Amygdala (tissue), 56 donors: ENCODE measurements around the gene LRP2.
"Not testable (repeated sequence)": the region's sequence is repeated elsewhere in the genome, so short reads cannot be mapped to it uniquely, and the experiment has no call there.

Source experiments
- DNase-seq, 56 donors: peaks; one replicate each; lab custom pipeline; 2025; lab: John Stamatoyannopoulos, UW

Gene LRP2

GRCh38 chr2:169303579-169304305, 58.6 kb downstream of the LRP2 start:
- DNase-seq: no peak

DNA sequence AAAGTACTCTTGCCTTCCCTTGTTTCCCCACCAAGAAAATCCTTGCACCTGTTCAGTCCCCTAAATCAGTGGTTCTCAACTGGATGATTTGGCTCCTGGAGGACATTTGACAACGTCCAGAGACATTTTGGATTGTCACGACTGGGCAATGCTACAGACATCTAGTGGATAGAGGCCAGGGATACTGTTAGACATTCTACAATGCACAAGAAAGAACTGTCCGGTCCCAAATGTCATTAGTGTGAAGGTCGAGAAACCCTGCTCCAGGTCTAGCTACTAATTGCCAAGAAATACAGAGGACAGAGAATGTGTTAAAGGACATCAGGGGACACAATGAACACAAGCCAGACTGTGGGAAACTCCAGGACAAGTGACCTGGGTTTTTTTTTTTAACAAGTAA, 60.0 kb downstream of the LRP2 start:
- DNase-seq: no peak

DNA sequence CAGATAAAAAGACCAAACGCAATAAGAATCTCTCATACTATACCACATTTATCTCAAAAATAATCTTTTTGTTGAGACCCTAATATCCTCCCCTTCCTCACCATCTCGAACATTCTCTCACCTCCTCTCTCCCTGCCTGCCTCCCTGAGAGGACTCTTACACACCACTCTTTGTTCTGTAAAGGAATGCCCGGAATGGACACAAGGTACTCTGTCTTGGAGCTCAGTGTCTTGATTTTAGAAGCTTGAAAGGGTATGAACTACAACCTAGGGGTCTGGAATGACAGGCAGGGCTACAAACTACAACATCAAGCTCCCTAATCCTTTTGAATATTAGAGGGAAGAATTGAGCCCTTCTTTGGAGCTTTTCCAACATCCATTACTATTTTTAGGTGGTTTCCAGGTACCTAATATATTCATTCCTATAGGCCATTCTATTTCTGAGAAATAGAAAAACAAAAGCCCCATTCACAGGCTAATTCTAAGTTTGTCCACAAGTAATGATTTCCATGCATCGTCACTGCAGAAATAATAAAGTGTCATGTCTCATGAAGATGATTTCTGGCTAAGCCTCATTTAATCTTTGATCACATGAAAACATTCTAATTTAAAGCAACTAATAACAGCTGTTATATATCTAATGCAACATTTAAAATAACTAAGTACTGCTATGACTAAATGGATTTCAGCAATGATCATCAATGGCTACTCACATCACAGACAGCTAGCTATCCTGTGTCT, 60.6 kb downstream of the LRP2 start:
- no peak for DNase-seq

- DNase-seq: no peak
Measured at GRCh38 chr2:169300636-169301530, 61.5 kb downstream of the LRP2 start.

DNA sequence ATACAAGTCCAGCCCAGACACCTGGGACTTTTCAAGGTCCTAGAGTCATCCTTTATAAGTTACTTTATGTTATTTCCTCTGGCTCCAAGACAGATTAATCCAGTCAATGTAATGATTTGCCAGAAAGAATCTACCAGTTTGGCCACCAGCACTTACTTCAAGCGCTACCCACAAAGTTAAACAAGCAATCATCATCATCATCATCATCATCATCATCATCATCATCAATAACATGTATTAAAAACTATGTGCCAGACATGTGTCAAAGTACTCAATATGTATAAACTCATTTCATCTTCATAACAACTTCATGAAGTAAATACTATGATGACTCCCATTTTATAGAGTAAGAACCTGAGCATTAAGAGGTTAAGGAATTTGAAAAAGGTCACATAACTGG, 64.3 kb downstream of the LRP2 start:
- DNase-seq: no peak

DNA sequence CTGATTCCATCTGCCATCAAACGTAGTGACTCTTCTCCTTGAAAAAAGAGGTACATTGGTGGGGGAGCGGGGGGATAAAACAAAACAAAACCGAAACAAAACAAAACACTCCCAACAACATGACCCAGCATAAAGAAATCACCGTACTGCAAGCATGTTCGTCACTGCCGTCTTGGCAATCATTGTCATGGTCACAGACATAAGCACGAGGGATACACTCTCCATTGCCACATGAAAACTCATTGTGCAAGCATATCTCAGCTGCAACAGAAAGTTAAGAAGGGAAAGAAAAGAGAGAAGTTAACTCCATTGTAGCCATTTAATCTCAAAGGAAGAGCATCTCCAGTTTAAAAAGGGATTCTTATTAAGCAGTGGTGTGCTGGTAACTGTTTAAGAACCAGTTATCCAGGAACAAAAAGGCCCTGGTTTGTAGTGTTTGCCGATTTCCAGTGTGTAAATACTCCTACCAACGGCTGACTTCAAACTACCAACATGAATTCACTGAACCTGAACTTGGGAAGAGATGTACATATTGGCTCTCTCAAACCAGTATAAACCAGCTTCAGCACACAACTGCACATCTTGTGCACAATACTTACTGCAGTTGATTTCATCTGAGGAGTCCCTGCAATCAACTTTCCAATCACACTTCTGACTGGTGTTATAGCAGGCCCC, 68.2 kb downstream of the LRP2 start:
- no peak for DNase-seq

DNA sequence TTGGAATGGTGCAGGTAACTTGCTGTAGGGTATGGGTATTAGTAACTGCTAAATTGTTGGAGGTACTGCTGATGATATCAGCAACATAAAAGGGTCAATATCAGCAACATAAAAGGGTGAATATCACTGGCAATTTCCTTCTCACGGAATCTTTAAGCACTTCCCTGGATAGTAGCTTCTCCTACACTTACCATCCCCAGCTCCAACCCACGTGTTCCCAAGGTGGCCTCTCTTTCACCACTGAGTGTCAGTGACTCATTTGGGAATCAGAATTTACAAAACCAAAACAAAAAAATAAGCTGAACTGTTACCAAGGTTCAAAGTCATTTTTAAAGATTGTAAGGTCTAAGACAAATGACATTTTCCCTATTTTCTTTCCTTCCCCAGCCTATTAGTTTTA, 70.8 kb downstream of the LRP2 start:
- no peak for DNase-seq

DNA sequence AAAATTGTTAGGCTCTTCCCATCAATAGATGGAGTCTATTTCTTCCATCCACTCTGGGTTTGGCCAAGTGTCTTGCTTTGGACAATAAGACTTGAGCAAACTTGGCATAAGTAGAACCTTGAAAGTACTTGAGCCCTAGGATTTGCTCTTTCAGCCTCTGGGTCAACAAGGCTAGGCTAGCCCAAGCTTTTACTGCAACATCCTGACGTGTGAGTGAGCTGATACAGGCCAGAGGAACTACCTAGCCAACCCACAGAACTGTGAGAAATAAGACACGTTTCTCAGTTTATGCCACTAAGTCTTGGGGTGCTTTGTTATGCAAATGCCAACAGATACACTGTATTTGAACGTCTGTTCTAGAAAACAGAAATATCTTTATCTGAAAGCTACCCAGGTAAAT, 71.9 kb downstream of the LRP2 start:
- DNase-seq: no peak

GRCh38 chr2:169287666-169288065, 74.7 kb downstream of the LRP2 start:
- DNase-seq: no peak

- no peak for DNase-seq
Measured at GRCh38 chr2:169286624-169287231, 75.6 kb downstream of the LRP2 start.

GRCh38 chr2:169285531-169286235, 76.7 kb downstream of the LRP2 start:
- DNase-seq: peak in 1 of 56 donors; percentile 15

- no peak for DNase-seq
Measured at GRCh38 chr2:169280502-169280901, 81.8 kb downstream of the LRP2 start.

DNA sequence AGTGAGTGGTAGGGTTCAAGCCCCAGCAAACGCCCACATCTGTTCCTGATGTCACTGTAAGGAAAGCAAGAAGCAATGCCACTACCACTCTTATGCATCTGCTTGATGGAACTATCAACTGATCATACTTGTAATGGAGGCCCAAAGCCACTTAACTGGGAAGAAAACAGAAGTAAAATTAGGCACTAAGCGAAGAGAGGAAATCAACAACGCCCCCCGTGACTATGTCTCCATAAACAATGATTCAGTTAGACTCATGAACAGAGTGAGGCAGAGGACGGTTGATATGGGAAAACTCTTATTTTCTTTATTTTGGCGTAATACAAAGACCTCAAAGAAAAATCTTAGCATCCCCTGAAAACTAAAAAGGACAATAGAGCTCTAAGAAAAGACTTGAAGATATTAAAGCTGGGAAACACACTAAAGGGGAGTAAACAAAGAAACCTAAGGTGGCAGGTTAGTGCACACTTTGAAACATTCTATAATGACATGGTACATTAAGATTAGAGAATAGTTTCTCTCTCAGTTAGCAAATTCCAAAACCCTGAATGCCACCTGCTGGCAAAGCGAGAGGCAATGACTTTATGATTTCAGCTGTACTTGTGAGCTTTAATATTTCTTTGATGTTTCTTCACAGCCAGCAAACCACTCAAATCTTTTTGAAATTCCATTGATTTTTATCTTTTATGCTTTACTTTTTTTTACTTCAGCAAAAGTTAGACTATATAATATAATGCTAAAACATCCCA, 86.5 kb downstream of the LRP2 start:
- DNase-seq: peak in 2 of 56 donors; percentile 4 to 13

GRCh38 chr2:169272010-169272409, 90.3 kb downstream of the LRP2 start:
- DNase-seq: no peak

DNA sequence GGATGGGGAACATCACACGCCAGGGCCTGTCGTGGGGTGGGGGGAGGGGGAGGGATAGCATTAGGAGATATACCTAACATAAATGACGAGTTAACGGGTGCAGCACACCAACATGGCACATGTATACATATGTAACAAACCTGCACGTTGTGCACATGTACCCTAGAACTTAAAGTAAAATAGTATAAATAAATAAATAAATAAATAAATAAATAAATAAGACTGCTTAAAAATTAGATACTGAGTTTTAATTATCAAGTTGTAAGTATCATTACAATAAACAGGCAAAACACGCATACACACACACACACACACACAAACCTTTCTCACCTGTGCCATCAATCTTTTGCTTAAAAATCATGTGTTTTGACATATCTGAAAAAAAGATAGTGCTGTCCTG, 91.8 kb downstream of the LRP2 start:
- not testable (repeated sequence) for DNase-seq

- no peak for DNase-seq
Measured at GRCh38 chr2:169265591-169265990, 96.7 kb downstream of the LRP2 start.

GRCh38 chr2:169260846-169261642, 101.3 kb downstream of the LRP2 start:
- no peak for DNase-seq

DNA sequence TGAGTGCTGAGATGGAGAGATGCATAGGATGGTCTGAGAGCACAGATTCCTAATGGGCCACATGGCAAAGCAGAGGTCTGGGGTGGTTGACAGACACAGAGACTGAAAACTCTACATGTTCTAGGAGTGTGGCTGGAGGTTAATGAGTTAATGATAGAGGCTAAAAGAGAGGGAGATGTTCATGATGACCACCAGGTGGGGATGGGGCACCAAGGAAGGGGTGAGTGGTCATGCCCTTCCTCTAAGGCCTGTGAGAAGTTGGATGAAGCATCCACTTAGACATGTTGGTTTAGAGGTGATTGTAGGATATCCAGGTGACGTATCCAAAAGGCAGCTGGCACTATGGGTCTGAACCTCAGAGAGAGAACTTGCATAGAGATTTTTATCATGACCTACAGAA, 102.1 kb downstream of the LRP2 start:
- DNase-seq: peak in 1 of 56 donors; percentile 1
